ENCODE data around the gene ORC4. TPM values are rescaled to one million over a fixed set of nuclear protein-coding genes. Genes with fewer than 3 reads are reported as not detected.

ORC4 gene
- total RNA-seq, 5 donors from 2014 or later (not counting 1 experiment from before 2014, with no cell fraction given), result 40.3 to 46.8 (median 42.1) TPM

DNA sequence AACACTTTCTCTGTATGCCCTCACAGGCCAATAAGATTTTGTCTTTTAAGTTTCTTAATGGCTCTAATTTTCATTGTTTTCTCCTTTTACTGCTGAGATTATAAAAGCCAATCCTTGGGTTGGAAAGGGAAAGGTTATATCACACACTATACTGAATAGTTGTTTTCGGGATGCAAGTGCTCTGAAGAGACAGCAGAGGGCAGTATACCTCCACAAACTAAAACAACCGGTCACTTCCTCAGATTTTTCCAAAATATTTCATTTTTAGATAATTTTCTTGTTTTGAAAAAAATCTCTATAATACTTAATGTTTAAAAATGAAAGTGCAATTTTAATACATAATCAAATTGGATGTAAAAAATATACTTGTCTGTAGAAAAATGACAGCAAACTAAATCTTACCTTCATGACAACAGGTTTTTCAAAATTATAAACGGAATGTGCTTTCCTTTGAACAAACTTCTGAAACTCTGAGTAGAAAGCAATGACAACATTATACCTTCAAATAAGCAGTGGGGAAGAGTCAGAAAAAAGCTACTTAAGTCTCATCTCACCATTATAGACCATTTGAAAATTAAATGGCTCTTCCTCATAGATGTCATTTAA lies 82.7 kb downstream of the ORC4 start:
- no peaks in the 10 kb centered on the region for H3K9me3 ChIP-seq
- peak overlapping the region; percentile 31 to 34 for H3K27ac Mint-ChIP-seq
- ChIA-PET POLR2A (no interaction called here), CTCF (interaction anchor here (0.6 to 2.5 kb wide), 9 partner anchors 16 to 1052 kb away, joined by 3 to 17 read pairs (median 3); no protein-coding TSS in a partner anchor)
- H3K4me1 ChIP-seq (ENCODE audit: control insufficient read depth in 1 of 2, extremely low read depth in 1 of 2, insufficient read depth in 2 of 2, low read length in 2 of 2), result no peaks in the 10 kb centered on the region
- H3K9me3 Mint-ChIP-seq, result no peaks in the 10 kb centered on the region
- no peaks in the 10 kb centered on the region for H3K27me3 ChIP-seq (replicated peaks in 1 of 2; ENCODE audit: control insufficient read depth in 2 of 2, extremely low read depth in 1 of 2, insufficient read depth in 2 of 2, low read length in 1 of 2)
- peak in 3 of 4 experiments; percentile 38 to 58 (median 47) for ATAC-seq (replicated peaks in 1 of 4)
- no peak overlapping the region for H3K27ac ChIP-seq (ENCODE audit: low read length)
- H3K4me1 Mint-ChIP-seq, result peaks cover 0 to 2% (median 0%) of the 10 kb centered on the region in 3 donors
- H3K27me3 Mint-ChIP-seq, result no peaks in the 10 kb centered on the region
- WGBS (ENCODE audit: insufficient coverage), result no CpG with 5 or more reads among the region's 3 CpGs
- DNase-seq, result peak in 1 of 35 experiments; percentile 54
- H3K4me3 Mint-ChIP-seq, result no peak overlapping the region
- H3K4me3 ChIP-seq (ENCODE audit: control insufficient read depth in 1 of 2, extremely low read depth in 1 of 2, low read length in 1 of 2), result no peak overlapping the region
- H3K36me3 ChIP-seq (ENCODE audit: control insufficient read depth in 2 of 2, extremely low read depth in 1 of 2, insufficient read depth in 1 of 2, low read length in 1 of 2), result peaks cover 4 to 36% of the 10 kb centered on the region in 2 donors
- peaks cover 17% of the 10 kb centered on the region for H3K36me3 Mint-ChIP-seq

DNA sequence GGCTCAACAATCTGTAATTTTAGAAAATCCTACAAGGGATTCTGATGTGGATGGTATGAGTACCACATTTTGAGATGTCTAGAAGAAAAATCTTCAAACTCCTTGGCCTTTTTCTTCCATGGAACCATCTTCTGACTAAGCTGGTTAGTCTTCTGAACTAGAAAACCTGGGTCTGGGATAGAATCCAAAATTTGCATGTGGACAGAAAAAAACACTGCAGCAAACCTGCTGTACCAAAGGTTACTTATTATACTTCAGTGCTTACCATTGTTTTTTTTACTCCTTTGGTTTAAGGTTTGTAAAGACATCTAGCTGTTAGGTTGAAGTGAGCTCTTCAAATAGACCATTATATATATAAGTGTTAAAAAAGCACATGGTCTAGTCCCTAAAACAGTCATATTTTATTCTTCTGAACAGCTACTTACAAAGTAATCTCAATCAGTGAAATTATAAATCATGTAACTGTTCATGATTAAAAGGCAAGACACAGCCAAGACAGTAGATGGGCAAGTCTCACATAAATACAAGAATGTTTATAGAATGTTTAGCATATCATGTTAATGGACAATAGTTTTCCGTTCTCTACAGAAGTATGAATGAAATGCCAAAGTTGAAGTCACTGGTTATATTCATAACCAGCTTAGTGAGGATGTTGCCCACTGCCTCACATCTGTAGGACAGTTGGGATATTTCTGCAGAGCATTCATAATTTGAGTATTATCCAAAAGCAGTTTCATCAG lies 85.5 kb downstream of the ORC4 start:
- Mint-ChIP-seq H3K9me3 (no peaks in the 10 kb centered on the region), H3K27me3 (no peaks in the 10 kb centered on the region), H3K27ac (no peak overlapping the region), H3K4me3 (no peak overlapping the region), H3K36me3 (peaks cover 26% of the 10 kb centered on the region), H3K4me1 (peaks cover 0 to 2% (median 0%) of the 10 kb centered on the region in 3 donors)
- peaks cover 4 to 33% of the 10 kb centered on the region in 2 donors for H3K36me3 ChIP-seq (ENCODE audit: control insufficient read depth in 2 of 2, extremely low read depth in 1 of 2, insufficient read depth in 1 of 2, low read length in 1 of 2)
- no peaks in the 10 kb centered on the region for H3K9me3 ChIP-seq
- WGBS (ENCODE audit: insufficient coverage), result 100% methylated on average over 1 of the region's 1 CpG
- ATAC-seq (replicated peaks in 1 of 4) (no peak), DNase-seq (no peak)
- no peak overlapping the region for H3K4me3 ChIP-seq (ENCODE audit: control insufficient read depth in 1 of 2, extremely low read depth in 1 of 2, low read length in 1 of 2)
- ChIA-PET CTCF (interaction anchor here (0.6 to 1.3 kb wide), 5 partner anchors 15 to 1057 kb away, joined by 3 to 4 read pairs (median 3); no protein-coding TSS in a partner anchor), POLR2A (no interaction called here)
- no peak overlapping the region for H3K27ac ChIP-seq (ENCODE audit: low read length)
- no peaks in the 10 kb centered on the region for H3K4me1 ChIP-seq (ENCODE audit: control insufficient read depth in 1 of 2, extremely low read depth in 1 of 2, insufficient read depth in 2 of 2, low read length in 2 of 2)
- H3K27me3 ChIP-seq (replicated peaks in 1 of 2; ENCODE audit: control insufficient read depth in 2 of 2, extremely low read depth in 1 of 2, insufficient read depth in 2 of 2, low read length in 1 of 2), result no peaks in the 10 kb centered on the region

DNA sequence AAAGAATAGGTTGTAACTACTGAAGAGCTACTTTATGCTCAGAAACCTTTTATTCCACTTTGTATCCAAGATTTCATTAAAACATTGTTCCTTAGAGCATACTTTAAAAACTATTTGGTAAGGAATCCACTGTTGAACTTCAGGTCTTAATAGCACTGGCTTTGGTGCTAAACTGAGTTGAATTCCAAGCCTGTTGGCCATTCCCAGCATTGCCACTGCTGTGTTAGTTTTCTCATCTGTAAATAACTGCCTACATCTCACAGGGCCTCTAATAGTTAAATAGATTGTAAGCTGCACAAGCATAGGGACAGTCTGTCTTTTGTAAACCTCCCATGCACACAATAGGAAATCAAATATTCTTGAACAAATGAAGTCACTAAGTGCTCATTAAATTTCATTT lies 86.6 kb downstream of the ORC4 start:
- Mint-ChIP-seq H3K4me3 (no peak overlapping the region), H3K36me3 (peaks cover 31% of the 10 kb centered on the region), H3K9me3 (no peaks in the 10 kb centered on the region), H3K27me3 (no peaks in the 10 kb centered on the region), H3K4me1 (peaks cover 0 to 2% (median 0%) of the 10 kb centered on the region in 3 donors), H3K27ac (no peak overlapping the region)
- Histone ChIP-seq H3K36me3 (ENCODE audit: control insufficient read depth in 2 of 2, extremely low read depth in 1 of 2, insufficient read depth in 1 of 2, low read length in 1 of 2) (peaks cover 4 to 33% of the 10 kb centered on the region in 2 donors), H3K4me3 (ENCODE audit: control insufficient read depth in 1 of 2, extremely low read depth in 1 of 2, low read length in 1 of 2) (no peak overlapping the region), H3K27me3 (replicated peaks in 1 of 2; ENCODE audit: control insufficient read depth in 2 of 2, extremely low read depth in 1 of 2, insufficient read depth in 2 of 2, low read length in 1 of 2) (no peaks in the 10 kb centered on the region), H3K27ac (ENCODE audit: low read length) (no peak overlapping the region), H3K4me1 (ENCODE audit: control insufficient read depth in 1 of 2, extremely low read depth in 1 of 2, insufficient read depth in 2 of 2, low read length in 2 of 2) (no peaks in the 10 kb centered on the region), H3K9me3 (no peaks in the 10 kb centered on the region)
- ChIA-PET POLR2A (no interaction called here), CTCF (no interaction called here)
- DNase-seq (no peak), ATAC-seq (replicated peaks in 1 of 4) (no peak)

DNA sequence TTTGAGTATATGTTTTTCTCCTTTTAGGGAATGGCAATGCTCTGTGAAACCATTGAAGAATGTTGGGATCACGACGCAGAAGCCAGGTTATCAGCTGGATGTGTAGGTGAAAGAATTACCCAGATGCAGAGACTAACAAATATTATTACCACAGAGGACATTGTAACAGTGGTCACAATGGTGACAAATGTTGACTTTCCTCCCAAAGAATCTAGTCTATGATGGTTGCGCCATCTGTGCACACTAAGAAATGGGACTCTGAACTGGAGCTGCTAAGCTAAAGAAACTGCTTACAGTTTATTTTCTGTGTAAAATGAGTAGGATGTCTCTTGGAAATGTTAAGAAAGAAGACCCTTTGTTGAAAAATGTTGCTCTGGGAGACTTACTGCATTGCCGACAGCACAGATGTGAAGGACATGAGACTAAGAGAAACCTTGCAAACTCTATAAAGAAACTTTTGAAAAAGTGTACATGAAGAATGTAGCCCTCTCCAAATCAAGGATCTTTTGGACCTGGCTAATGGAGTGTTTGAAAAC lies 93.4 kb downstream of the ORC4 start:
- no peak for ATAC-seq (replicated peaks in 1 of 4)
- ChIA-PET CTCF (interaction anchor here in 1 of 2 donors (1.3 kb wide), 1 partner anchor 15 kb away, joined by 3 read pairs; no protein-coding TSS in a partner anchor), POLR2A (interaction anchor here in 1 of 2 donors (0.7 kb wide), 1 partner anchor 13 kb away, joined by 4 read pairs; no protein-coding TSS in a partner anchor)
- H3K36me3 Mint-ChIP-seq, result peaks cover 28% of the 10 kb centered on the region
- no CpG with 5 or more reads among the region's 4 CpGs for WGBS (ENCODE audit: insufficient coverage)
- peaks cover 17 to 23% (median 20%) of the 10 kb centered on the region in 3 donors for H3K4me1 Mint-ChIP-seq
- H3K9me3 Mint-ChIP-seq, result no peaks in the 10 kb centered on the region
- Histone ChIP-seq H3K36me3 (ENCODE audit: control insufficient read depth in 2 of 2, extremely low read depth in 1 of 2, insufficient read depth in 1 of 2, low read length in 1 of 2) (no peaks in the 10 kb centered on the region), H3K27me3 (replicated peaks in 1 of 2; ENCODE audit: control insufficient read depth in 2 of 2, extremely low read depth in 1 of 2, insufficient read depth in 2 of 2, low read length in 1 of 2) (no peaks in the 10 kb centered on the region), H3K4me1 (ENCODE audit: control insufficient read depth in 1 of 2, extremely low read depth in 1 of 2, insufficient read depth in 2 of 2, low read length in 2 of 2) (no peaks in the 10 kb centered on the region), H3K4me3 (ENCODE audit: control insufficient read depth in 1 of 2, extremely low read depth in 1 of 2, low read length in 1 of 2) (no peak overlapping the region), H3K27ac (ENCODE audit: low read length) (peak overlapping the region; percentile 7), H3K9me3 (no peaks in the 10 kb centered on the region)
- H3K4me3 Mint-ChIP-seq, result no peak overlapping the region
- no peak for DNase-seq
- H3K27me3 Mint-ChIP-seq, result no peaks in the 10 kb centered on the region
- H3K27ac Mint-ChIP-seq, result peak overlapping the region; percentile 4 to 50

DNA sequence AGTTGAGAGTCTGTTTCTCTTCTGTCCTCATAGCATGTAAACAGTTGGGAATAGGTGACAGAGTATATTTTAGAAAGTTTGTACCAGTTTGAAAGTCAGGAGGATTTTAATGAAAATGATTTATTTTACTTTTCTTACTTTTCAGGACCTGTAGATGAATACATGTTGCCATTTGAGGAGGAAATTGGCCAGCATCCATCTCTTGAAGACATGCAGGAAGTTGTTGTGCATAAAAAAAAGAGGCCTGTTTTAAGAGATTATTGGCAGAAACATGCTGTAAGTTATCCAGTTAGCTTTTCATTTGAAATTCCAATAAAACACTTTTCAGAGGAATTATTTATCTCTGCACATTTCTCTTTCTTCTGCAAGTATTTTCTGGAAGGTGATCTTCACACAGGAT lies 94.7 kb downstream of the ORC4 start:
- Histone ChIP-seq H3K4me1 (ENCODE audit: control insufficient read depth in 1 of 2, extremely low read depth in 1 of 2, insufficient read depth in 2 of 2, low read length in 2 of 2) (no peaks in the 10 kb centered on the region), H3K4me3 (ENCODE audit: control insufficient read depth in 1 of 2, extremely low read depth in 1 of 2, low read length in 1 of 2) (no peak overlapping the region), H3K36me3 (ENCODE audit: control insufficient read depth in 2 of 2, extremely low read depth in 1 of 2, insufficient read depth in 1 of 2, low read length in 1 of 2) (no peaks in the 10 kb centered on the region), H3K27ac (ENCODE audit: low read length) (no peak overlapping the region), H3K27me3 (replicated peaks in 1 of 2; ENCODE audit: control insufficient read depth in 2 of 2, extremely low read depth in 1 of 2, insufficient read depth in 2 of 2, low read length in 1 of 2) (no peaks in the 10 kb centered on the region), H3K9me3 (no peaks in the 10 kb centered on the region)
- Mint-ChIP-seq H3K27me3 (no peaks in the 10 kb centered on the region), H3K27ac (peak overlapping the region; percentile 27 to 29), H3K9me3 (no peaks in the 10 kb centered on the region), H3K4me3 (no peak overlapping the region), H3K36me3 (peaks cover 30% of the 10 kb centered on the region), H3K4me1 (peaks cover 17 to 23% (median 20%) of the 10 kb centered on the region in 3 donors)
- DNase-seq, result peak in 1 of 35 experiments; percentile 6
- CTCF ChIA-PET, result interaction anchor here in 1 of 2 donors (0.6 kb wide), 1 partner anchor 827 kb away, joined by 8 read pairs; no protein-coding TSS in a partner anchor
- POLR2A ChIA-PET, result no interaction called here
- ATAC-seq (replicated peaks in 1 of 4), result no peak

DNA sequence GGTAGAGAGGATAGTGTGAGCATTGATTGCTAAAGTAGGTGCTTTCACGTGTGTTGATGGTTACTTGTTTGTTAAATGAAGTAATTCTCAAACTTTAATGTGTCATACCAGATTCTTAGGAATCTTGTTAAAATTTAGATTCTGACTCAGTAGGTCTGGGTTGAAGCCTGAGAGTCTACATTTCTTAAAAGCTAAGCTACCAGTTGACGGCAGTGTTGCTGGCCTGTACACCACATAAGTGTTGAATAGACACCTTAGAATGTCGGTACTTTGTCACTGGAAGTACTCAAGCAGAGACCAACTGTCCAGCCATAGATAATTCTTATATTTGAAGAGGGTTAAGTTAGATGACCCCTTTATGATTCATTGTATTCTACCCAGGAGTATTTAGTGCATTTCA lies 95.9 kb downstream of the ORC4 start:
- Mint-ChIP-seq H3K27ac (peak overlapping the region; percentile 15 to 29), H3K27me3 (no peaks in the 10 kb centered on the region)
- WGBS (ENCODE audit: insufficient coverage), result no CpG with 5 or more reads among the region's 3 CpGs

More for the DNA sequence above, 95.9 kb downstream of the ORC4 start:
- H3K4me1 Mint-ChIP-seq, result peaks cover 17 to 23% (median 20%) of the 10 kb centered on the region in 3 donors
- Histone ChIP-seq H3K27ac (ENCODE audit: low read length) (no peak overlapping the region), H3K27me3 (replicated peaks in 1 of 2; ENCODE audit: control insufficient read depth in 2 of 2, extremely low read depth in 1 of 2, insufficient read depth in 2 of 2, low read length in 1 of 2) (no peaks in the 10 kb centered on the region), H3K4me1 (ENCODE audit: control insufficient read depth in 1 of 2, extremely low read depth in 1 of 2, insufficient read depth in 2 of 2, low read length in 2 of 2) (no peaks in the 10 kb centered on the region), H3K9me3 (no peaks in the 10 kb centered on the region), H3K36me3 (ENCODE audit: control insufficient read depth in 2 of 2, extremely low read depth in 1 of 2, insufficient read depth in 1 of 2, low read length in 1 of 2) (peaks cover 0 to 2% of the 10 kb centered on the region in 2 donors), H3K4me3 (ENCODE audit: control insufficient read depth in 1 of 2, extremely low read depth in 1 of 2, low read length in 1 of 2) (no peak overlapping the region)
- ATAC-seq (replicated peaks in 1 of 4) (no peak), DNase-seq (no peak)
- CTCF ChIA-PET, result interaction anchor here in 1 of 2 donors (0.9 kb wide), 1 partner anchor 12 kb away, joined by 3 read pairs; no protein-coding TSS in a partner anchor
- no peaks in the 10 kb centered on the region for H3K9me3 Mint-ChIP-seq
- peaks cover 25% of the 10 kb centered on the region for H3K36me3 Mint-ChIP-seq
- POLR2A ChIA-PET, result no interaction called here
- no peak overlapping the region for H3K4me3 Mint-ChIP-seq

Data from T-cell (primary cell).